Activated naive CD4-positive, alpha-beta T cell treated with anti-CD3 and anti-CD28 coated beads, Interleukin-2, amount 10 ng/mL, durations not matched to agents 5 hours and 36 hours (primary cell): Measurements from ENCODE around the gene CNMD. TPM values are rescaled to one million over a fixed set of nuclear protein-coding genes. Genes with fewer than 3 reads are reported as not detected.

Experiments
- total RNA-seq, 2 experiments: library from RNA; stranded (reverse); gene quantifications; one replicate each; pipeline ENCODE4 v1.2.3, GENCODE V29; 2021

The CNMD gene
- not detected for total RNA-seq

GRCh38 chr13:52739468-52740071 is at the start of gene CNMD:
Gene CNMD (minus strand): TSS chr13:52739820. CDS start chr13:52739701, 119 bp downstream.

Other genes starting within 250 kb of the CNMD start
- 10 to 100 TPM; 10.5 TPM for gene HNRNPA1L2, start 97.4 kb downstream of the CNMD start, total RNA-seq
- 10 to 100 TPM; 37.8 to 40.3 TPM for gene SUGT1, start 87.0 kb downstream of the CNMD start, total RNA-seq
- gene PCDH8, start 108.8 kb upstream of the CNMD start, total RNA-seq: under 1 TPM in 1 of 2 experiments, not detected in 1; 0.05 TPM